NB4 (cell line): ENCODE data around the gene NUTM1.

Source experiments
- DNase-seq: peaks from one replicate; pipeline ENCODE4 v3.0.0; 2010; ENCODE audit warnings: low read depth
- H3K4me3 ChIP-seq: one replicate; pipeline ENCODE4 v1.5.1; 2011; ENCODE audit warnings: mild to moderate bottlenecking, low read depth, low read length, moderate library complexity
- CTCF ChIP-seq: IDR thresholded peaks from one replicate; pipeline ENCODE4 v1.5.1; 2012; ENCODE audit warnings: low read depth, low read length
- MAX ChIP-seq: IDR thresholded peaks from 2 replicates; pipeline ENCODE4 v1.6.1; 2011; ENCODE audit warnings: low read depth, low read length
- MYC ChIP-seq: IDR thresholded peaks from 2 replicates; pipeline ENCODE4 v1.6.1; 2011; ENCODE audit warnings: low read depth, low read length
- POLR2A ChIP-seq: IDR thresholded peaks from 2 replicates; pipeline ENCODE4 v1.6.1; 2011; ENCODE audit warnings: mild to moderate bottlenecking; ENCODE audit not compliant: insufficient read length; ENCODE audit errors: extremely low read depth

NUTM1 gene

GRCh38 chr15:34358948-34359347, 15.8 kb downstream of the NUTM1 start:
- no peak for DNase-seq
- TF ChIP-seq POLR2A, result no peak
- TF ChIP-seq CTCF, result no peak
- TF ChIP-seq MYC, result no peak
- TF ChIP-seq MAX, result no peak

GRCh38 chr15:34359416-34359815, 16.3 kb downstream of the NUTM1 start:
- DNase-seq, result no peak
- no peak for TF ChIP-seq CTCF
- TF ChIP-seq MAX, result no peak
- no peak for TF ChIP-seq POLR2A
- no peak for TF ChIP-seq MYC
- no peak overlapping the region for H3K4me3 ChIP-seq

More at GRCh38 chr15:34358948-34359347, 15.8 kb downstream of the NUTM1 start:
- no peak overlapping the region for H3K4me3 ChIP-seq

GRCh38 chr15:34360298-34360697, 17.2 kb downstream of the NUTM1 start:
- no peak for DNase-seq
- TF ChIP-seq POLR2A, result no peak
- TF ChIP-seq MYC, result no peak
- TF ChIP-seq CTCF, result no peak
- TF ChIP-seq MAX, result no peak

GRCh38 chr15:34361278-34361677, 18.2 kb downstream of the NUTM1 start:
- no peak for DNase-seq
- H3K4me3 ChIP-seq, result no peak overlapping the region
- TF ChIP-seq MAX, result no peak
- TF ChIP-seq CTCF, result no peak
- TF ChIP-seq MYC, result no peak
- no peak for TF ChIP-seq POLR2A

More at GRCh38 chr15:34360298-34360697, 17.2 kb downstream of the NUTM1 start:
- H3K4me3 ChIP-seq, result no peak overlapping the region

- DNase-seq, result no peak
- H3K4me3 ChIP-seq, result no peak overlapping the region
Measured at GRCh38 chr15:34362047-34362773, 19.1 kb downstream of the NUTM1 start.

More at GRCh38 chr15:34362047-34362773, 19.1 kb downstream of the NUTM1 start:
- TF ChIP-seq MYC, result no peak
- TF ChIP-seq CTCF, result no peak
- no peak for TF ChIP-seq MAX
- TF ChIP-seq POLR2A, result no peak
